ENCODE data around the gene KDM5C. TPM values are rescaled to one million over a fixed set of nuclear protein-coding genes. Genes with fewer than 3 reads are reported as not detected.

KDM5C gene
- total and polyA plus RNA-seq, 2 of the 4 experiments (the other 2 are of a cell fraction): 75.4 to 84.6 TPM

- Histone ChIP-seq H3K36me3 (ENCODE audit: control insufficient read depth, insufficient read depth, low read length) (peaks cover 8% of the 10 kb centered on the region; the same call in 1 of the 2 replicates), H3K4me3 (ENCODE audit: insufficient read depth, low read depth, low read length) (no peak overlapping the region), H3K9ac (ENCODE audit: low read depth, low read length) (no peak overlapping the region), H2BK15ac (ENCODE audit: low read depth, low read length) (no peak overlapping the region), H4K91ac (ENCODE audit: insufficient read depth, low read depth, low read length) (no peak overlapping the region), H3K9me3 (ENCODE audit: control insufficient read depth, insufficient read depth, low read length) (no peaks in the 10 kb centered on the region), H3K27ac (ENCODE audit: insufficient read depth, low read length) (no peak overlapping the region), H3K4ac (ENCODE audit: low read depth, low read length) (no peak overlapping the region), H3K14ac (replicated peaks; ENCODE audit: low read depth, low read length) (no peak overlapping the region), H4K20me1 (ENCODE audit: insufficient read depth, low read length) (no peaks in the 10 kb centered on the region), H3K23ac (ENCODE audit: low read depth, low read length) (no peak overlapping the region), H4K5ac (ENCODE audit: low read depth, low read length) (no peak overlapping the region), H2BK20ac (ENCODE audit: low read depth, low read length) (no peak overlapping the region), H2AK5ac (ENCODE audit: low read depth, low read length) (no peak overlapping the region), H4K8ac (ENCODE audit: low read depth in 2 of 2, low read length in 2 of 2) (no peak overlapping the region), H2BK5ac (ENCODE audit: low read depth, low read length, poor library complexity, severe bottlenecking) (no peak overlapping the region), H3K4me1 (ENCODE audit: control insufficient read depth, insufficient read depth, low read length) (no peaks in the 10 kb centered on the region), H3K4me2 (ENCODE audit: low read depth, low read length) (no peak overlapping the region), H2AK9ac (replicated peaks; ENCODE audit: low read depth, low read length, poor library complexity) (no peak overlapping the region), H3K9me1 (ENCODE audit: insufficient read depth, low read length) (no peaks in the 10 kb centered on the region), H2AFZ (replicated peaks; ENCODE audit: low read length, poor library complexity) (no peak overlapping the region), H2BK120ac (ENCODE audit: low read depth, low read length) (no peak overlapping the region), H3K18ac (ENCODE audit: low read depth, low read length) (no peak overlapping the region), H3K56ac (ENCODE audit: extremely low read depth, insufficient read depth, low read length) (no peak overlapping the region), H3K27me3 (ENCODE audit: control insufficient read depth, insufficient read depth, low read length) (peaks cover 32% of the 10 kb centered on the region), H3K79me1 (ENCODE audit: low read depth in 1 of 2, low read length in 2 of 2) (no peaks in the 10 kb centered on the region; a peak in 1 of 4 replicates)
- no TSS peak for BruUV-seq (replicated peaks)
- WGBS, 2 experiments (ENCODE audit: extremely low coverage in 2 of 2, insufficient read length in 1 of 2): 93% methylated on average over 6 of the region's 9 CpGs; no CpG with 5 or more reads in 1 of the 2 experiments
- intact Hi-C loops (cut with micrococcal nuclease): no loop called here
- TF ChIP-seq BHLHE40 (IDR thresholded peaks at IDR 0.05; ENCODE audit: low read depth, low read length): no peak
- no peak for TF ChIP-seq NFE2L2 (IDR thresholded peaks at IDR 0.05; ENCODE audit: low read depth, low read length)
- no peak for TF ChIP-seq SMC3 (IDR thresholded peaks at IDR 0.05; ENCODE audit: low read depth, low read length)
- TF ChIP-seq USF2 (IDR thresholded peaks at IDR 0.05; ENCODE audit: low read depth, low read length): no peak
- no peak for TF ChIP-seq RCOR1 (IDR thresholded peaks at IDR 0.05; ENCODE audit: insufficient replicate concordance, low read length)
- no peak for TF ChIP-seq POLR2A (IDR thresholded peaks at IDR 0.05; ENCODE audit: low read depth, low read length)
- TF ChIP-seq MAZ (IDR thresholded peaks at IDR 0.05; ENCODE audit: borderline replicate concordance, low read depth, low read length): no peak
- no peak for TF ChIP-seq FOS (IDR thresholded peaks at IDR 0.05; ENCODE audit: low read depth, low read length)
- in situ Hi-C loops (cut with MboI; ENCODE audit: low sequenced_read_pairs): no loop called here
- DNase-seq (no peak), ATAC-seq (ENCODE audit: low read depth) (no peak)
- dilution Hi-C loops (cut with HindIII; ENCODE audit: low sequenced_read_pairs, unreplicated experiment): no loop called here
- POLR2A ChIA-PET (ENCODE audit: unreplicated experiment): no interaction called here
- CTCF ChIA-PET: no interaction called here
Measured at GRCh38 chrX:53234484-53234883, 9.5 kb upstream of the KDM5C start.
